GM19455 (cell line): ENCODE data around the gene SATB1.
"Not testable (repeated sequence)": the region's sequence is repeated elsewhere in the genome, so short reads cannot be mapped to it uniquely, and the experiment has no call there.

Source experiments
- ATAC-seq: cut with Tn5 transposase; IDR thresholded peaks from one replicate; pipeline ENCODE4 v1.9.1; 2021; ENCODE audit not compliant: unreplicated experiment

SATB1 gene

DNA sequence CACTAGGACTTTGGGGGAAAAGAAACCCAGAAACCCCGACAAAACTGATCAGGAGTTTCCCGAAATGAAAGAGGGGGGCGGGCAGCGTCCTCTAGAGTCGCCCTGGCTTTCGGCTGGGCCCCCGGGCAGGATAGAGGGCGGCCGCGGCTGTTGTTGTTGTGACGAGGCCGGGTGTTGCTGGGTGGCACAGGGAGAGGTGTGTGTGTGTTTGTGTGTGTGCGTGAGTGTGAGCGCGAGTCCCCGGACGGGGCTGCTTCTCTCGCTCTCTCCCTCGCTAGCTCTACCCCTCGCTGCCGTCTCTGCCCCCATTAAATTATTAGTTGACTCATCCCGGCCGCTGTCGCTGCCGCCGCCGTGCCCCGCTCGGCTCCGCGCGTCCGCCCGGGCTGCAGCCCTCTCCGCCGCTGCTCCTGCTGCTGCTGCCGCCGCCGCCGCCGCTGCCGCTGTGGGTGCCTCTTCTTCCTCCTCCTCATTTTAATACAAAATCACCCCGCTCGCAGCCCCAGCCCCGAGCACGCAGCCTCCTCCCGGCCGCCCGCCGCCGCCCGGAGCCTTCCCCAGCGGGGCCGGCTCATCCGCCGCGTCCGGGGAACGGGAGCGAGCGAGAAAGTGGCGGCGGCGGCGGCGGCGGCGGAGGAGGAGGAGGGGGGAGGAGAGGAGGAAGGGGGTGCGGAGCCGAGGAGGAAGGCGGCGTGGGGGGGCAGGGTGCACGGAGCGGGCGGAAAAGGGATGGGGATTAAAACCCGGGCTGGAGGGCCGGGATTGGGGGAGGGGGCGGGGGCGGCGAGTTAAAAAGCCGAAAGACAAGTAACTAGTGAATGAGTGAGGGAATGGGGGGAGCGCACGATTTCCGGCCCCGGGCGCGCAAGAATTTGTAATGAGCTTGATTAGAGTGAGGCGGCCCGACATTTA is at the start of gene SATB1:
TSS of gene SATB1 (minus strand) at position 611 of the 912 bp plus-strand sequence. CDS start 4,372 bp downstream, outside the sequence.
- peak; percentile 54 for ATAC-seq

DNA sequence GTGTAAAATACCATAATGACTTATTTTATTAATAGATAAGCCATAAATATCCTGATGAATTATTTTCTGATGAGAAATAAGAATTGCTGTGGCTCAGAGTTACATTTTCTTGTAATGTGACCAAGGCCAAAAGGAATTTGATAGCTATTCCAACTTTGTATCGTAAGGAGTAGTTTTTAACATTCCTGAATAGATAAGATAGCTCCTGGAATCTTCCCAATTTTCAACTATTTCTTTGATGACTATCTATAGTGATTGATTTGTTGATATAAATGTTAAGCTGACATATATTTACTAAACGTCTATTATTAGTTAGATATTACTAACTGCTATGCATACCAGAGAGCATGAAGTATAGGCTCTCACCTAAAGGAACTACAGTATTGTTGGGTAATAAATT is 49.1 kb upstream of the SATB1 start:
- no peak for ATAC-seq

DNA sequence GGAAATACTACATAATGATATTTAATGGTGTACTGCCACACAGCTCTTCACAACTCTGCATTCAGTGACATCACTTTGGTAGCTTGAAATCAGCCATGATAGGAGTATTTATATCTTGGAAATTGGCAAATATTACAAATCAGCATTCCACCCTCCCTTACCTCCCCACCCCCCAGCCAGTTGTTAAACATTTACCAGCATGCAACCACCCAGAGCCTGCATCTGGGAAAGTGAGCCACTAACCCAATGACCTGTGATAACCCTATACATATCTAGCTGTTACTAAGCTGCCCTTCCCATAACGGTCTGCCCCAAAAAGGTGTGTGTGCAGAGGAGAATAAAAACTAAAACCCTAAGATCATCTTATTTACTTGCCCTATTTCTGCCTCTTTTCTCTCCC is 44.6 kb upstream of the SATB1 start:
- no peak for ATAC-seq

DNA sequence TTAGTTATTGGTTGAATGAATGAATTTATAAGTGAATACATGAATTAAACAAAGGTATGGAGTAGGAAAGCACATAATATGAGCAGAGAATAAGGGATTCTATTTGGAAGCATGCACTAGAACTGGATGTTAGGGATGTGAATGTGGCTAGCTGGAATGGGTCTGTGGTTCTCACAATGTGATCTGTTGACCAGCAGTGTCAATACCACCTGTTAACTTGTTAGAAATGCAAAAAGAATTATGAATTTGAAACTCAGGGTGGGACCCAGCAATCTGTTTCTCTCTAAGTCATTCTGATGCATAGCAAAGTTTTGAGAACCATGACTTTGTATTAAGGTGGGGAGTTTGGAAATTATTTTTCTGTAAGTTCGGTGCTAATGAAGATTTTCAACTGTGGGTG is 41.0 kb upstream of the SATB1 start:
- no peak for ATAC-seq

DNA sequence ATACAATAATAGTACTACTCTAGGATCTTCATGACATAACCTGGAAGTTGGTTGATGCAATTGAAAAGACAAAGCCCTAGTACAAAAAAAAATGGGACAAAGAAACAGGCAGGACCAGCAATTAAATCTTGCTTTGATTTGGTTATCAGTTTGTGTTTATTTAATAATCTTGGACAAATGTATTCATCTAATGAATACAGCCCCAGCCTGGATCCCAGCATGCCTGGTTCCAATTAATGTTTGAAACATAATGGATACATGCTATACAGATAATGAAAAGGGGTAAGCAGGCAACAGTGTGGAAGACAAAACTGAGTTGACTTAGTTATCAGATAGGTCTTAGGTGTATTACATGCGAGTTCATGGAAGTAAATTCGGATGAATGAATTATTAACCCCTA is 29.6 kb upstream of the SATB1 start:
- ATAC-seq: no peak

DNA sequence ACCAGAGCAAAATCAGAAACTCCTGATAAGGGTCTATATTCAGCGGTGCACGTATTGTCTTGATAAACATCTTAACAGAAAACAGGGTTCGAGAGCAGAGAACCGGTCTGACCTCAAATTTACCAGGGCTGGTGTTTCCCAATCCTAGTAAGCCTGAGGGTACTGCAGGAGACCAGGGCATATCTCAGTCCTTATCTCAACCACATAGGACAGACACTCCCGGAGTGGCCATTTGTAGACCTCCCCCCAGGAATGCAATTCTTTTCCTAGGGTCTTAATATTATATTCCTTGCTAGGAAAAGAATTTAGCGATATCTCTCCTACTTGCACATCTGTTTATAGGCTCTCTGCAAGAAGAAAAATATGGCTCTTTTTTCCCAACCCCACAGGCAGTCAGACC is 24.5 kb upstream of the SATB1 start:
- ATAC-seq: not testable (repeated sequence)

DNA sequence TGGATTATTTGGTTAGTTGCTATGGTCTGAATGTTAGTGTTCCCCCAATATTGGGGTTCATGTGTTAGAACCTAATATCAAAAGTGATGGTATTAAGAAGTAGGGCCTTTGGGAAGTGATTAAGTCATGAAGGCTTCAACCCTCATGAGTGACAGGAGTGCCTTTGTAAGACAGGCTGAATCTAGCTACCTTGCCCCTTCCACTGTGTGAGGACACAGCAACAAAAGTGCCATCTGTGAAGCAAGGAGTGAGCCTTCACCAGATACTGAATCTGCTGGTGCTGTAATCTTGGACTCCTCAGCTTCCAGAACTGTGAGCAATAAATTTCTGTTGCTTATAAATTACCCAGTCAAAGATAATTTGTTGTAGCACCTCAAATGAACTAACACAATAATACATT is 22.6 kb upstream of the SATB1 start:
- ATAC-seq: no peak

DNA sequence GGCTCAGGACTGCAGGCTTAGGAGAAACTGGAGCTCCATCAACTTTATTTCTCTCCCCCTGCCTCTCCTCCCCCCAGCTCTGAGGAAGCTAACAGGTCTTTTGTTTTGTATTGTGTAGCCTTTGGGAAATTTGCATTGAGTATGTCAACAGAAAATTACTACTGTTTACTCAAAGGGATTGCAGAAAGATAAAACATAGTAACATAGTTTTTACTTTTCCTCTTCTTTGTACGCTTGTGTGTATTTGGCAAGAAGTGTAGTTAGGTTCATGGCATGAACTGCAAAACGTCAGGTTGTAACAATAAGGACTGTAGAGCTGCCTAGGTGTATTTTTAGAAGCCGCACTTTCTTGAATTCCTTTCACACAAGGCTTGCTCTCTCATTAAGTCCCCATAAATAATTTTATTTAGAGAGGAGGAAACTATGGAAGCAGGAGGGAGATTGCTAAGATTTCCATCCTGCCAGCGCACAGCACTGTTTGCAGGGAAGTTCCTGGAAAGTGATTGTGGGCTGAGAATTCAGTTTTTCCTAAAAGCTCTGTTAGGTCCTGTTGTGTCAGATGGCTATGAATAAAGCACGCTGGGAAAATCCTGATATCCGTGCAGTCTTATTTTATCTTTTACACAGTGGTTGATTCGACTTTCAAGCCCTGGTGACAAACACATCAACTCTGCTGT is 21.1 kb upstream of the SATB1 start:
- ATAC-seq: no peak

DNA sequence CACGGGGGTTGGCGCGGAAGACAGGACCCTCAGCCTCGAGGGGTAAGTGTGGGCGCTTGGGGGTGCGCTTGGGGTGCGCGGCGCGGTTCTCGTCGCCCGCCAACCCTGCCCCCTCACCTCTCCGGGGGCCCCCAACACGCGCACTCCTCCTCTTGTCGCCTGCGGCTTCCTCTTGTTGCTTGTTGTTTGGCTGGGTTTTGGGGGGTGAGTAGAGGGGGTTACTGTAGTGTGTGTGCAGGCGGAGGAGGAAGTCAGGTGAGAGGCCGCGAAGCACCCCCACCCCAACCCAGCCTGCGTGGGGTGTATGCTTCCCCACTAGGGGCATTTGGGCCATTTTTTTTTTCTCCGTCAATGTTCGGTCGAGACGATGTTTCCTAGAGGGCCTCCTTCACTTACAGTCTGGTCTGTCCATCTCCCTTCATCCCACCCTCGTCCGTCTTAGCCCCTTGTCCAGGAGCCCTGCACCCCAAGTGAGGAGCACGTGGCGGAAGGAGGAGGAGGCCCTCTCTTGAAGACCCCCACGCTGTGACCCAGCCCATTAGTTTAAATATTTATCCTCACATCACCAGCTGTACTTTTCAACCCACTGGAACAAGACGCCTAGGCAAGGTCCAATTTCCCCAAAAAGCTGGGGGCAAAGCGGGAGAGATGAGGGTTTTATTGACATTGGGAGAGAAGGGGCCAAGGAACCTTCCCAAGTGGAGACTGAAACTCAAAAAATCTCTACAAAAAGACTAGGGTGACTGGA is 20.4 kb upstream of the SATB1 start:
- peak; percentile 16 for ATAC-seq

DNA sequence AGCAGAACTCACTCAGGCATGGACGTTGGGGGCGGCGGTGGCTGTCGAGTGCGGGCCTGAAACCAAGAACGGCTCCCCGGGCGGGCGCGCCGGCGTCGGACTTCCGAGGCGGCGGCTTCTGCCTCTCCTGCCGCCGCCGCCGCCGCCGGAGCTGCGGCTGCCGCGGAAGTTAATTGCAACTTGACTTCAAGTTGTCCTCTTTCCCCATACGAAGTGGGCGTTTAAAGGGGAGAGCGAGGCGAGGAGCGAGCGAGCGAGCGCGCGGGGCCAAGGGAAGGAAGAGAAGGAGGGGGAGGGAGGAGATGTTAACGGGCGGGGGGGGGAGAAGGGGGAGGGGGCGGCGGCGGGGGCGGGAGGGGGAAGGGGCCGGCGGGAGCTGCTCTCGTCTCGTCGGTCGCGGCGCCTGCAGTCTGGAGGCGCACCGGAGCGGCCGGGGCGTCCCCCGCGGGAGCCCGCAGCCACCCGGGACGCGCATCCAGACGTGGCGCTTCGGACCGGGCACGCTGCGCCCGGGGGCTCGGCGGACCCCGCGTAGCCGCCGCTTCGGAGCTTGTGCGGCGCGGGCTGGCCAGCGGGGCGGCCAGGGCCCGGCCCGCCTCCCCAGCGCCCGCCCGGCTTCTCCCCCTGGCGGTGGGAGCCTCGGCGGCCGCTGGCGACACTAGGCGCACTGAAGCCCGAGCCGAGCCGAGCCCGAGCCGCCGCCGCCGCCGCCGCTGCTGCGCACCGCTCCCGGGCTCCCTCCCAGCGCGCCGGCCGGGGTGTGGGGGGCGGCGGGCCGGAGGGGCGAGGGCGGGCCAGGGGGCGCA is 19.7 kb upstream of the SATB1 start:
- ATAC-seq: peak; percentile 89

DNA sequence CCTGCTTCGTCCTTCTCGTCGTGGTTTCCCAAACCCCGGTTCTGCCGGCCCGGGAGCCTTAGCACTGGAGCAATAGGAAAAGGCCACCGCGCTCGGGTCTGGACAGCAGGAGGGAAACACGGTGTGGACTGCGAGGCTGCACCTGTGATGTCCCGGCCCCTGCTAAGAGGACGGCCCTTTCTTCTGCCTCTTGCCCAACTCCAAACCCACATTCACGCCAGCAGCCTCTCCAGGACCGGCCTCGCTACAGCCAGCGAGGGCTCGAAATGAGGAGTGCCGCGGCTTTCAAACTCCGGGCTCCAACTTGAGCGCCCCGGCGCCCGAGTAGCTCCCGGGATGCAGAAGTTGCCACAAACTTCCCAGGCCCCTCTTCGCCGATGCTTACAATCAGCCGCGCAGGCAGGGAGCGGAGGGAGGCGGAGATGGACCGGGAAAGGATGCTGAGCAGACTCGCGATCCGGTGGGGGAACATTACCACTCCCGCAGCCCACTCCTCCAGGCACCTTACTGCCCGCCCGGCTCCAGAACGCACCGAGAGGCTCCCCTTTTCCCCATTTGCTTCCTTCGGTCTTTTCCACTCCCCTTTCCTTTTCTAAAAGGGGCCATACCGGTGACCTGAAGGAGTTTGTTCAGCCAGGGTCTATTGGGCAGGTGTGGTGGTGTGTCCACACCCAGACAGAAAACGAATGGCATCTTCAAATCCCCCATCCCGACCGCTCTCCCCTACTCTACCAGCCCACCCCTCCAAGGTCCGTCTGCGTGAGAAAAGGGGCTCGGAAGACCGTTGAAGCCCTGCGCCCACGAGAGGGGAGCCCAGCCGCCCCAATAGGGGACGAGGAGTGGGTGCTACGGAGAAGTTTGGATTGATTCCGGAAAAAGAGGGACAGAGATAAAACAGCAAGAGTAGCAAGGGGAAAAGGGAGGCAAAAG is 18.8 kb upstream of the SATB1 start:
- ATAC-seq: no peak

DNA sequence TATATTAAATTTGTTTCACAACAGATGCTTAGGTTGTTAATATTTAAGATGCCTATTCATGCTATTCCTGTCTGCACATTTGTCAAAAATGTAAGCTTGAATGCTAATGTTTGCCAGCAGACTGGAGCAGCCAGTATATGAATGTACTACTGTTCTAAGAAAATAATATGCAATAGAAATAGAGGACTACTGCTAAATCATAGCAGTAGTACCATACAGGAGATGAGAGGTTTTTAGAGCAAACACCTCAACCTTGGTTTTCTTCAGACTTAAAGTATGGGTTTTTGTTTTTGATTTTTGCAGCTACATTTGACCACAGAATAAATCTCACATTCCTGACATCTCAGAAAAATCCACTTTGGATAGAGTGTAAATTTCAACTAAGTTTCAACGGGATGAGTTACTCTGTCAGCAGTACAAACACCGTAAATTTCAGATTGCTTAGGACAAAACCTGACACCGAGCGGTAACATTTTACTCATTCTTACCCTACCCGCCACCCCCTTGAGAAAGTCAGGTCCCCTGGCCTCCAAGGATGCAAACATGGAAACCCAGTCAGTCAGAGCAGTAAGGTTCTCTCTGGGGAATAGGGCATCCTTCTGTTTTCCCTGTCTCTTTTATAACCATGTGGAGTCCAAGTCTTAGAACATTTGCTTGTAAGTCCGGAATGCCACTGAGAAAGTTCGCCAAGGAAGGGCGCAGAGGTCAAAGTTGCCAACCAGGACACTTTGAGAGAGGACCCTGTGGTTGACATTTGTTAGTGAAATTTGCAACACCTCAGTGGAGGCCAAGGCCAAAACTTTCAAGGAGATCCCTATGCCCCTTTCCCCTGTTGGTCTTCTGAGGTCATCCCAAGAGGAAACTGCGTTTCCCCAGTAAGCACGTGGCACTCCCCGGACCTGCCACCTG is 17.9 kb upstream of the SATB1 start:
- ATAC-seq: no peak

DNA sequence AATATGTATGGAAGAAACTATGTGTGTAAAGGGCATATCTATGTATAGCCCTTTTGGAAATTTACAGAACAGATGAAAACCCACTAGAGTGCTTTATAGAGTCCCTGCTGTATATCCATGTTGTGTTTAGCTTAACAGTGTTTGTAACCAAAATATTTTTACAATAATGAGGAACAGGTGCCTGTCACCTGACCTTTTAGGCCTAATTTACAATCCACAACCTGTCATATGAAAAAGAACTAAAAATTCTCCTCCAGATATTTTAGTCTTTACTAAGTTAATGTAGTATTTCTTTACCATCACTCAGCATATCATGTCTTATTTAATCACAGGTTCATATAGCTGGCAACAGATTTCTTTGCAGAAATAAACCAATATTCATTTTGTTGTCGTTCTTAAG is 16.4 kb upstream of the SATB1 start:
- no peak for ATAC-seq

DNA sequence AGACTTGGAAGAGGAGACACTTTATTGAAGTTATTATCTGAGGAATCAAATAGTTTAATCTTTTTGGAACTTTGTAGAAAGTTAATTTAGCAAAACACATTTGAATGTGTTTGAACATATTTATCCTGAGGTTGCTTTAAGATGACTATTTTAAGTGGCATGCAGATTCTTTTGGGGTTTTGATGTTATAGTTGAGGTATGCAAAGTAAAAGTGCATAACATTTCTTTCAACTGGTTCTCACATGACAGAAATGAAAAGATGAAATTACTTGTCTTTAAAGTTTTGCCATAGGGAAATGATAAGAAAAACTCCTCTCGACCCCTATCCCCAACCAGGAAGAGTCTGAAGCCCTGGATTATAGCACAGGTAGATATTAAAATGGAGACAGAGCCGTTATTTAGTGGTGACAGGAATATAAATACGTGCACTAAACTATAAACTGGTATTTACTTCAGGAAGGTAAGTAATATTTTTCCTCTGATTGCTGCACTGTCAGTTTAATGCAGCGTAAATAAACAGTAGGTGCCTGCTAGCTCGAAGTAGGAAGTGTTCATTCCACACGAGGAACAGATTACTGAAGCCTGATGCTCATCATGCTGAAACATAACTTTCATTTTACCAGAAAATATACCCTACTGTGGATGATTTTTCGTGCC is 15.1 kb upstream of the SATB1 start:
- no peak for ATAC-seq

DNA sequence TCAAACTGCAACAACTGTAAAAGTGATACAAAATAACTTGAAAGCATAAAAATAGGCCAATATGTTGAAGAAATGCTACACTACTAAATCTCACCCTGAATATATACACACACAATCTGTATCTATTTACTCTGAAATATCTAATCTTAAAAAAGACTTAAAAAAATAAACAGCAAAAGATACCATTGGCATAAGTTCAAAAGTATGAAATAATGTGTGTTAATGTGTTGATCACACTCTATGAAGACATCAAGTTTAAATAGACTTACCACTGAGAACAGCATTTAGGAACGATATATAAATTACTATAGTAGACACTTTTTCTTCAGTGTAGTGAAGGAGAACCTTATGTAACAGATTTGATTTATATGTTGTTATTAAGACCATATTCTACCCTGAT is 14.1 kb upstream of the SATB1 start:
- ATAC-seq: no peak

DNA sequence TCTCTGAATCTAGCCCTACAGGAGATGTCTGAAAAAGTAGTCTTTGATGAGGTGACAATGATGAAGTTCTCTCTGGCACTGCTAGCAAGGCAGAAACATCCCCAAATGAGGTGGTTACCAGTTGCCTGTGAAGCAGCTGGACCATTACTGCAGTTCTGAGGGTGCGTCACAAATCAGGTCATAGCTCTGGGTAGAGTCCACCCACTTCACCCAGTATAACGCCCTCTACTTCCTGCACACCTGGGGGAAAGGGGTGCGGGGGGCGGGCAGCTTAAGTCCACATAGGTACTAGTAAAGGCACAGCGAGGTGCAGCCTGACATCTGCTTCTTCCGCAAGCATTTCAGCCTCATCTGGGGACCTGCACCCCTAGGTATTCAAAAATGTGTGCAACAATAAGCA is 13.4 kb upstream of the SATB1 start:
- no peak for ATAC-seq

DNA sequence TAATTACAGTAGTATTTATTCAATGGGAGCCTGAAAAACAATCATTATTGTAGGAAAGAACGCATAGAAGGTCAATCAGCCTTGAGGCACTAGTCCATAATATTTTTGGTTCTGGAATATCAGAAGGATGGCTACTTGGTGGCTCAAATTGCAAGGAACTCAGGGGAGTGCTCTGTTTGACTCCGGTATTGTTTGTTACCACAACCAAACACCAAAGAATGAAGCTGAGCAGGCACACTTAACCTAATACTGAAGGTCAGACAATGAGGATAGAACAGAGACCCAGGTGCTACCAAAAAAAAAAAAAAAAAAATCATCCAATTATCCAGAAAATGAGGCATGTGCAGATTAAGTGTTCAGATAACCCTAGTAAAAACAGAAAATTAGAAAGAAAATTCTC is 11.1 kb upstream of the SATB1 start:
- no peak for ATAC-seq

DNA sequence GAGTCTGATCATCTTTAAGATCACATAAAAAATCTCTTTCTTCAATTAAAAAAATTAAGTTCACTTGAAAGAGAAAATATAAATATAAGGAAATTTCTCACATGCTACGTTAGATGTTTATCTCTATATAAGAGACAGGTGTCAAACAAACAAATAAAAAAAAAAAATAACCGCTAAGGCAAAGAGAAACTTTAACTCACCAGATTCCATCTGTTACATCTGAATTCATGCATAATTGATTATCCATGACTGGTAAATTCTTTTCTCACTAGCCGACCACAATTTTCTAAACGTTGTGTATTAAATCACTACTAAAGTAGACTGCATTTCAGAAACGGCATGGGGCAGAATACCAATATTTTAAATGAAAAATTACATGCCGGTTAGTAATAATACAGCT is 9.6 kb upstream of the SATB1 start:
- no peak for ATAC-seq
